Measurements from ENCODE around the gene SPCS1.

SPCS1 gene

GRCh38 chr3:52705688-52706686, at the start of gene SPCS1, which contains the start of gene GLT8D1:
TSS of gene SPCS1 (plus strand) at chr3:52706106. CDS start at chr3:52706247, 141 bp downstream.
TSS of gene GLT8D1 (minus strand) at chr3:52705791. CDS start at chr3:52700460, 5,331 bp downstream.
- peak within 1 kb of the TSS; percentile 100 for H3K4me3 ChIP-seq (ENCODE audit: low read depth, low read length)
- CTCF ChIA-PET = interaction anchor here (0.5 kb wide), 1 partner anchor 342 kb away, joined by 3 read pairs; no protein-coding TSS in a partner anchor
- H3K4me1 ChIP-seq (ENCODE audit: control insufficient read depth, insufficient read depth, low read length) = peaks cover 3% of the 10 kb centered on the region; the same call in 1 of the 2 replicates
- no peaks in the 10 kb centered on the region for H3K9me3 ChIP-seq (ENCODE audit: control insufficient read depth, insufficient read depth, low read depth, low read length)
- peak within 1 kb of the TSS; percentile 64 for H3K27ac ChIP-seq (ENCODE audit: extremely low read depth, low read depth, low read length)
- POLR2A ChIA-PET = interaction anchor here (0.5 to 3.3 kb wide), 7 partner anchors 9 to 352 kb away, joined by 3 to 13 read pairs (median 5); partner anchors contain the start of genes GNL3, NEK4, PBRM1 and UQCC5
- peaks cover 18 to 22% of the 10 kb centered on the region in 2 experiments for H3K36me3 ChIP-seq (ENCODE audit: control insufficient read depth in 2 of 2, insufficient read depth in 1 of 2, low read length in 2 of 2)
- TF ChIP-seq ZFP3 (tag by site-specific recombination; IDR thresholded peaks at IDR 0.05; ENCODE audit: low read depth) (no peak), ZNF830 (tag by site-specific recombination; IDR thresholded peaks at IDR 0.05; ENCODE audit: low read depth) (no peak), ZSCAN23 (tag by site-specific recombination; IDR thresholded peaks at IDR 0.05) (no peak), ZNF768 (tag by site-specific recombination; IDR thresholded peaks at IDR 0.05) (no peak), MYNN (tag by site-specific recombination; IDR thresholded peaks at IDR 0.05; ENCODE audit: borderline replicate concordance) (peak; percentile 96), ZBTB20 (tag by site-specific recombination; IDR thresholded peaks at IDR 0.05) (peak; percentile 94), ZNF501 (tag by site-specific recombination; IDR thresholded peaks at IDR 0.05) (peak; percentile 69), ZNF76 (tag by site-specific recombination; IDR thresholded peaks at IDR 0.05; ENCODE audit: borderline replicate concordance, low read depth) (peak; percentile 80), ZNF175 (tag by site-specific recombination; IDR thresholded peaks at IDR 0.05) (no peak), ZNF433 (tag by site-specific recombination; IDR thresholded peaks at IDR 0.05; ENCODE audit: low read depth) (no peak), SP2 (tag by site-specific recombination; IDR thresholded peaks at IDR 0.05) (peak; percentile 88), ZNF561 (tag by site-specific recombination; IDR thresholded peaks at IDR 0.05; ENCODE audit: borderline replicate concordance) (no peak), ZNF404 (tag by site-specific recombination; IDR thresholded peaks at IDR 0.05) (no peak), ZNF2 (tag by site-specific recombination; IDR thresholded peaks at IDR 0.05) (peak; percentile 71; the same call in 1 of the 2 replicates), ZEB2 (tag by site-specific recombination; IDR thresholded peaks at IDR 0.05) (peak; percentile 65), YY1 (tag by site-specific recombination; IDR thresholded peaks at IDR 0.05) (peak; percentile 82), ZBTB26 (tag by site-specific recombination; optimal IDR thresholded peaks at IDR 0.05) (peak; percentile 93), ZBTB1 (tag by site-specific recombination; IDR thresholded peaks at IDR 0.05) (peak; percentile 100), ZFHX2 (tag by site-specific recombination; conservative IDR thresholded peaks at IDR 0.05) (peak; percentile 85), ZBTB11 (tag by site-specific recombination; conservative IDR thresholded peaks at IDR 0.05; ENCODE audit: low read depth) (peak; percentile 97), YY2 (tag by site-specific recombination; IDR thresholded peaks at IDR 0.05) (peak; percentile 90), ZNF514 (tag by site-specific recombination; IDR thresholded peaks at IDR 0.05) (no peak), WT1 (tag by site-specific recombination; IDR thresholded peaks at IDR 0.05) (no peak), EGR2 (tag by site-specific recombination; IDR thresholded peaks at IDR 0.05; ENCODE audit: low read depth) (peak; percentile 66), ZFP37 (tag by site-specific recombination; IDR thresholded peaks at IDR 0.05) (0 out of 2 replicates have a peak, but pooled peaks have one; percentile 18), KLF1 (tag by site-specific recombination; IDR thresholded peaks at IDR 0.05) (0 out of 2 replicates have a peak, but pooled peaks have one; percentile 8), ZNF664 (tag by site-specific recombination; IDR thresholded peaks at IDR 0.05) (no peak), ZSCAN18 (tag by site-specific recombination; IDR thresholded peaks at IDR 0.05) (no peak), ZNF146 (tag by site-specific recombination; IDR thresholded peaks at IDR 0.05) (peak; percentile 2; the same call in 1 of the 2 replicates), ZNF692 (tag by site-specific recombination; IDR thresholded peaks at IDR 0.05) (0 out of 2 replicates have a peak, but pooled peaks have one; percentile 20), ZXDB (tag by site-specific recombination; IDR thresholded peaks at IDR 0.05) (peak; percentile 77)

All from HEK293 (cell line).